NCI-H1092 (cell line): Measurements from ENCODE around the gene CCDC88C.
A peak's percentile ranks its signal among the peaks of the same experiment; 100 is the strongest.

Experiments used
- DNase-seq: peaks from one replicate; lab custom pipeline; 2025; lab: John Stamatoyannopoulos, UW

Gene CCDC88C

DNA sequence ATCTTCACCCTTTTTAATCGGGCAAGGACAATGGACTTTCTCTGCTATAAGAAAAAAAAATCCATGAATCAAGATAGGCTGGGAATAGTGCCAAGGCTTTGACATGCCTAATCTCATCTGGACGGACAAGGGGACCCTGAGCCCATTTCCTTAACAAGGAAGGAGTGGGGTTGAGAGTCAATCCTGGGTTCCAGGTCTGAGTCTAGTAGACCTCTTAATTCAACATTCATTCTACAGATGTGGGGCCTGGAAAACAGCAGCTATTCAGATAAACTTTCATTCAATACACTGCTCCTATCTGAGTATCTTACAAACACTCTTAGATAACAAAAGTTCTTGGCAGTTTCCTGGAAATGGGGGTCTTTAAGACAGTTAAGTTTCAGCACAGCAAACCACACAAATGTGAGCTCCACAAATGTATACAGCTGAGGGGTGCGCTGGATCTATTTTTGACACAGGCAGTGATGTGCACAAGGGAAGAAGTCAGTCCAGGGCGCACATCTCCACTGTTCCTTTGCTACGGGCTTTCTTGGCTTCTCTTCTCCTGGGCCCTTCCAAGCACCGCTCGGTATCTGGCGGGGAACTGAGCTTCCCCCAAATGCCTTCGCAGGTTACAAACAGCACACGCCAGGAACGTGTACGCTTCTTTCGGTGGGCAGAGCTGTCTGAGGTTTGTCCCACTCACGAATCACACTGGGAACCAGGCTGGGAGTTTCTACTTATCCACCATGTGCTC is 90.9 kb downstream of the CCDC88C start:
- DNase-seq = no peak

DNA sequence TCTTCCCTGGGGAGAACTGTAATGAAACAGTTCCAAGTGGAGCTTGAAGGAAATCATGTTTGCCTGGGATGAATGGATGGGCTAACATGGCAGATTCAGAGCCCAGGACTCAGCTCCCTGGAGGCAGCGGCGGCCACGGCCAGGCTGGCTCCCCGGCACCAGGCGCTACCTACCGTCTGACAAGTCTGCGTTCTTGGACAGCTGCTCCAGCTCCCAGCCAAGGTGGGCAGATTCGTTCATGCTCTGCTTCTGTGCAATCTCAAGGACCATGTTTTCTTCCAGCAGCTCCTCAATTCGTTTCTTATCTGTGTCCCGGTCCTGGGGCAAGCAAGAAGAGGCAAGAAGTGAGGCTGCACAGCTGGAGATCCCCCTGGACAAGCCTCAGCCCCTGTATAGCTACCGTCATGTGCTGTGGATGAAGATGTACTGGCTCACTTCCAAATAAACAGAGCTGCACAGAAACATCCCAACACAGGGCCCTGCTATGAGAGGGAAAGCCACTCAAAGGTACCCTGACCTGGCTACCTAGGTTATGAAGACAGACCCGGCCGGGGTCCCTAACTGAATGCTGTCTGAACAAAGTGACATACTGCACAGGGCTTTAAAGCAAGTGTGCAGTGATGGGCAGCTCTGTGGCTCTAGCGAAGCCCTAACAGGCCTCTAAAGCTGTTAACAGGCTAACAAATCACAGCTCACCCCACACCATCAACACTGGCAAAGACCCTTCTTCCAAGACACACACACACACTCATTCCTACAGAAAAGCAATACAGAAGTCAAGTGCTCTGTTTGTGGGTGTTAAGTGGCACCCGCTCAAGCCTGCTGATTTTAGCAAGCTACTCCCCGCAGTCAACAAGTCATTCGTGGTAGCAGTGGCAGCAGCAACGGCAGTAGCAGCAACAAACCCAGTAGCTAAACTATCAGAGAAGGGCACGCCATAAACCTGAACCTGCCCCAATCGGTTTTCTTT is 92.7 kb downstream of the CCDC88C start:
- no peak for DNase-seq

DNA sequence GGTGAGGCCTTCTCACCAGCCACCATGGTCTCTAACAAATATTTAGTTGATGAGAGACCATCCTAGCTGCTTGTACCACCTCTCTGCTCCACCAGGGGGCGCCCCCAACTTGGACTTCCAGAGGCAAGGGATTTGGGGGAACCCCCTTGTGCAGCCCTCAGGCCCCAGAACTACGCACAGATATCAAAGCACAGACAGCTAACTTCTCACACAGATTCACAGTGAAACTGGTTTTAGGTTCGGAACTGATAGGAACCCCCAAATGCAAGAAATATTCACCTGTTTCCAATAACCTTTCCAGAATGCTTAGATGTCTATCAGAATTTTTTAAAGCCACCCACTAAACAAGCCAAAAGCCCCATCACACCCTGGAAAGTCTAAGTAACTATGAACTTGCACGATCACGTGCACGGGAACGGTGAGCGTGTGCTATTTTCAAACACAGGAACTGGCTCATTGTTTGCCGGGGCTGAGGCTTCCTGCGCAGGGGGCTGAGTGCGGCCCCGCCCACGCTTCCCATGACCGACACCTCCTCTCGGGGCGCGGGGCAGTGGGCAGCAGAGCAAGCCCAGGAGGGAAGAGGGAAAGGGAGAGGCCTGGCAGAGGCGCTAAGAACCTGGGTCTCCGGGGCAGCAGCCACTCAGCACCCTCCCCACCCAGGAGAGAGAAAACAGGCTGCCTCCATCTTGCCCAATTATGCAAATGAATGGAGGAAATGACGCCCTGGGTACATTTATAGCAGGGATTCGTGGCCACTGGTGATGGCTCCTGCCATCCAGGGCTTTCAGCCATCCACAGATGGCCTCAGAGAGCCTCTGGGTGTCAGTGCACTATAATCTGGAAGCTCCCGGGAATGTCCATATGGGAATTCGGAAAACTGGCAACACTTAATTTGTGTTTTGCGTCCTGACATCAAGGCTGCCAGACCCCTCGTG is 93.7 kb downstream of the CCDC88C start:
- peak; percentile 36 for DNase-seq

DNA sequence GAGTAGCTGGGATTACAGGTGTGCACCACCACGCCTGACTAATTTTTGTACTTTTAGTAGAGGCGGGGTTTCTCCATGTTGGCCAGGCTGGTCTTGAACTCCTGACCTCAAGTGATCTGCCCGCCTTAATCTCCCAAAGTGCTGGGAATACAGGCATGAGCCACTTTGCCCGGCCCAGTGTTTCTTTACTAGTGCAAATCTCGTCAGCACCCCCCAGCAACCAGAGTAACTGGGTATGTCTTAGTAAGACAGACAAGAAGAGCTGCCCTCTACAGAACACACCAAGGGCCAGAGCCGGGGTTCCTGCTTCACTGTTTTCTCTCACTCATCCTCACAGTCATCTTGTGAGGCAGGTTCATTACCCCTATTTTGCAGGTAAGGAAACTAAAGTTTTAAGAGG is 94.6 kb downstream of the CCDC88C start:
- no peak for DNase-seq

DNA sequence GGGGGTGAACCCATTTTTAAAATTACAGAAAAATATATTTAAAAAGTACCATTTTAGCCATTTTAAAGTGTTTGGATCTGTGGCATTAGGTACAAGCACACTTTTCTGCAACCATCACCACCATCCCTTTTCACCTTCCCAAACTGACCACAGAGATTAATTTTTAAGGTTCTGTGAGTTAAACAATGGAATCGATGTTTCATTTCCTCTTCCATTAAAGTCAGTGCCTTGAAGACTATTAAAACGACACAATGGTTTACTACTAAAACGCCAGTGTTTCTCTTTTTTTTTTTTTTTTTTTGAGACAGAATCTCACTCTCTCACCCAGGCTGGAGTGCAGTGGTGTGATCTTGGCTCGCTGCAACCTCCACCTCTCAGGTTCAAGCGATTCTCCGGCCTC is 95.0 kb downstream of the CCDC88C start:
- DNase-seq = no peak

DNA sequence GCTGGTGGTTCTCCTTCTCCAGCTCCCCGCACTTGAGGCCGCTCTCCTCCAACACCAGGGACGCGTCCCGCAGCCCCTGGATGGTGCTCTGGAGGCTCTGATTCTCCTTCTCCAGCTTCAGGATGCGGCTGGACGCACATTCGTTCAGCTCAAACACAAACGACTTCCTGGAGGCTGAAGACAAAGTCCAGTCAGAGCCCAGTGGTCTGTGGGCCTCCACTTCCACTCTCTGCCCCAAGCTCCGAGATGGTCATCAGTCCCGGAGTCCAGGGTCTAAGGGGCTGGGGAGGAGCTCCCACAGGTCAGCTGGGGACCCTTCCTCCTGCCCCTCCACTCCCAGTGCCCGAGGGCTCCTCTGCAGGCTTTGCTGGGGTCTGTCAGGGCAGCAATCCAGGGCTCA is 96.5 kb downstream of the CCDC88C start:
- no peak for DNase-seq

DNA sequence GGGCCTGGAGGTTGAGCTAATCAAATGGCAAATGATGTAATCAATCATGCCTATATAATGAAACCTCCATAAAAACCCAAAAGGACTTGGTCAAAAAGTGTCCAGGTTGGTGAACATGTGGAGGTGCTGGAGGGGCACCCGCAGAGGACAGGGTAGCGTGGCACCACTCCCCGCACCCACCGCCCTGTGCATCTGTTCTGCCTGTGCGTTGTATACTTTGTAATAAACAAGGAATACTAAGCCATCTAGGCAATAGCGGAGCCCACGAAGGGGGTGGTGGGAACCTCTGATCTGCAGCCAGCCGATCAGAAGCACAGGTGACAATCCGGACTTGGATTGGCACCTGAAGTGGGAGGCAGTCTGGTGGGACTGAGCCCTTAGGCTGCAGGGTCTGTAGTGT is 97.4 kb downstream of the CCDC88C start:
- DNase-seq = no peak

DNA sequence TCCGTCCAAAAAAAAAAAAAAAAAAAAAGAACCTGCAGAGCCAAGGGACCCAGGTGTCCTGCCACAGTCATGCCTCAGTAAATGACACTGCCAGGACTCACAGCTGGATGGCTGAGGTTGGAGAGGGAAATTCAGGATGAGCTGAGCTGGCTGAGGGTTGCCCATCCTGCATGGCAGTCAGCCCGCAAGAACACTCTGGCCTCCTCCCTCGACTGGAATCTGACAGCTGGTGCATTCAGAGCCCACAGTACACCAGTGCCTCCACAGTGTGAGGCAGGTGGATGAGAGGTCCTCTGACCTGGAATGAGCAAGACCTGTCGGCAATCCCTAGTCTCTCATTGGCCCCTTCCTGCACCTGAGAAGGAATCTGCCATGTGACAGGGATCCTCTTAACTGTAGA is 98.7 kb downstream of the CCDC88C start:
- DNase-seq = no peak

DNA sequence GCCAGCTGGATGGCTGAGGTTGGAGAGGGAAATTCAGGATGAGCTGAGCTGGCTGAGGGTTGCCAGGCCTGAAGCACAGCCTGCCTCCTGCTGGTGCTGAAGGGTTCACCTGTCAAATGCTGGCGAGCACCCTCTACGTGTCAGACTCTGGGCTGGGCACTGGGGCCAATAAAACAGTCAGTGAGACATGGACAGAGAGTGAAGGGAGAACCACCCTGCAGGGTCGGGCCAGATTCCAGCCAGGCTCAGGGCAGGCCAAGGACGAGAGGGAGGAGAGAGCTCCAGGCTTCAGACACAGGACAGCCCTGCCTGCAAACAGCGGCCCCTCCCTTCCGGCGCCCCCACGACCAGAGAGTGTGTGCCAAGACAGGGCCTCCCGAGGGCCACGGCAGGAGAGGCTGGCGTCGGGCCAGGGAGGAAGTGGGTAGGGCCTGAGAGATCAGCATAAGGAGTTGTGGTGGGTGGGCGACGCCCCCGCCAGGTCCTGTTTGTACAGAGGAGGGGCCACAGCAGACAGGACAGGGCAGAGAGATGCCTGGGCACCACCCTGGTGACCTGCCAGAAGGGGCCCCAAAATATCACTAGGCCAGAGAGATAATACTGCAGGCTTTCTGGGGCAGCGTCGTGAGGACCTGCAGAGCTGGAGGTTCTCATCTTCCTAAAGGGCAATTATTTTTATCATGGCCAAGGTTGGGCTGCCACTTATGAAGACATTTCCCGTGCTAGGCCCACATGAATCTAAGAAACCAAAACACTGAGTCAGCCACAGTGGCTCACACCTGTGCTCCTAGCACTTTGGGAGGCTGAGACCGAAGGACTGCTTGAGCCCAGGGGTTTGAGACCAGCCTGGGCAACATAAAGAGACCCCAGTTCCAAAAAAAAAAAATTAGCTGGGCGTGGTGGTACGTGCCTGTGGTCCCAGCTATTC is 100.0 kb downstream of the CCDC88C start:
- DNase-seq = no peak

DNA sequence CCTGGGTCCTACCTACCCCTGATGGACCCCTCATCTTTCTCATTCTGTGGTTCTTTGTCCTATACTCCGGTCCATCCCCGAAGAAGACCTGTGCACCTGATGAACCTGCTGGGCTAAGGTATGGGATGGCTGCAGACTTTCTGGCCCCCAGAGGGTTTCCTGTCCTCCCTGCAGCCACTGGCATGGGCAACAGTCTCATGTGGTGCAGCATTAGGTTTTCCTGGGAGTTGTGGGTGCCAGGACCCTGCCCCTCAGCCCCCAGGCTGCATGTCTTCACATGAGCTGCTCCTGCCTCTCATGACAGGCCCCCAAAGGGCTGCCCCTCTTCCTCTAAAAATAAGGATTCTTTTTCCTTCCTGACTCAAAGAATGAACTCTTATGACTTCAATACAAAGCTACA is 100.9 kb downstream of the CCDC88C start:
- no peak for DNase-seq

DNA sequence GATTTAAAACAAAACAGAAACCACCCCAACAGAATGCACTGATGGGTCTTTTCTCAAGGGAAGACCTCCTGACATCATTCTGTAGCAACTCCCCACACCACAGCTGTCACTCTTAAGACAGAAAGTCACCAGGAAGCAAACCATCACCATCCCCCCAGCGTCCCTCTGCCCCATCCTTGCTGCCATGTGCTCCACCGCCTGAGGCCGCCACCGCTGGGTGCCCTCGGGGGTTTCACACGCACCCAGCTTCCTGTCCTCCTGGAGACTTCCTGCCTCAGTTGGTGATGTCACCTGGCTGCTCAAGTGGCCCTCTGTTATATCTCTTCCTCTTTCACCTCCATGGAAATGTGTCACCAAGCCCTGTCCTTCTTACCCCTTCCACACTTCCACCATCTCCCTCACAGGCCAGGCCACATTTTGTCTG is 101.8 kb downstream of the CCDC88C start:
- DNase-seq = no peak

DNA sequence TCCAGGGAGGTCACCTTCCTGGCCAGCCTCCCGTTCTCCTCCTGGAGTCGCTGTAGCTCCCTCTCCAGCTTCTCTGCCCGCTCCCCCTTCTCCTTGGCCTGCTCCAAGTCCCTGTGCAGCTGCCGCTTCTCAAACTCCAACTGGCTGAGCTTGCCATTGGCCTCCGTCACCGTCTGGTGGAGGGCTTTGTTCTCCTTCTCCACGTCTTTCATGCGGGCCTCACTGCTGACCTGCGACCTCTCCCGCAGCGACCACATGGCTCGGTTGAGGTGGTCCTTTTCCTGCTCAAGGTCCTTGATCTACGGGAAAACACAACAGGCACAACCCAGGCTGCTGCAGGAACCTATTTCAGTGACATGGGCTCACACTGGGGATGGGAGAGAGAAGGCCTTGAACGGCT is 103.8 kb downstream of the CCDC88C start:
- no peak for DNase-seq

DNA sequence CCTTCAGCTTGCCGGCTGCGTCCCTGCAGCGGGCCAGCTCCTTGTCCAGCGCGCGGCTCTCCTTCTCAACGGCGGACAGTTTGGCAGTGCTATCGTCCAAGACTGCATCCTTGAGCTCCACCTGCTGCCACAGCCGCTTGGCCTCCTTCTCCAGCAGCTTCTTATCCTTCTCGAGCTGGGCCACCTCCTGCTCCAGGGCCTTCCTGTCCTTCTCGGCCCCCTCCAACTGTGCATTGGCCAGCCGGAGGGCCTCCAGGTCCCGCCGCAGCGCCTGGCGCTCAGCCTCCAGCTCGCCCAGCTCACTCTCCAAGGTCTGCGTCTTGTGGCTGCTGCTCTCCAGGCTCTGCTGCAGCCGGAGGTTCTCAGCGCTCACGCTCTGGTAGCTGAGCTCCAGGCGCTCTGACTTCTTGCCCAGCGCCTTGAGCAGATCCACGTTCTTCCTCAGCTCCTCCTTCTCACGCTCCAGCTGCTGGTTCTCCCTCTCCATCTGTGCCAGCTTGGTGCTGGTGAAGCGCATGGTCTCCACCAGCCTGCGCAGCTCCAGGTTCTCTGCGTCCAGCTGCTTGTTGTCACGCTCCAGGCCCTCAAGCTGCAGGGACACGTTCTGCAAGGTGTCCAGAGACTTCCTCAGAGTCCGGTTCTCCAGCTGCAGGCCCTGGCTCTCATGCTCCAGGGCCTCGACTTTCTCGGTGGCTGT is 104.3 kb downstream of the CCDC88C start:
- DNase-seq = no peak

DNA sequence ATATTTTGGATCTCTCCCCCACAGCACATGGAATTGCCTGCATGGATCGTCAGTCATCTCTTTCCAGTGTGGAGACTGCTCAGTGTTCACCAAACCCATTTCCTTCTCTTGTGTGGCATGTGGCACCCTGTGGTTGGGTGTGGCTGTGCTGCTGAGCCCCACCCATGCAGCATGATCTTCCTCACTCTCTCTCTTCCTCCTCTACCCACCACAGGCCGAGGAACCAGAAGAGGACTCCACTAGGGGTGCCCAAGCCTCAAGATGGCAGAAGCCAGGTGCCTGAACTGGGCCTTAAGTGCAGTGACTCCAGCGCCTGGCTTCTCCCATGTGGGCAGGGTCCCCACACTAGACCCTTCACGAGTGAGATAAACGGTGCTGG is 106.3 kb downstream of the CCDC88C start:
- DNase-seq = no peak

DNA sequence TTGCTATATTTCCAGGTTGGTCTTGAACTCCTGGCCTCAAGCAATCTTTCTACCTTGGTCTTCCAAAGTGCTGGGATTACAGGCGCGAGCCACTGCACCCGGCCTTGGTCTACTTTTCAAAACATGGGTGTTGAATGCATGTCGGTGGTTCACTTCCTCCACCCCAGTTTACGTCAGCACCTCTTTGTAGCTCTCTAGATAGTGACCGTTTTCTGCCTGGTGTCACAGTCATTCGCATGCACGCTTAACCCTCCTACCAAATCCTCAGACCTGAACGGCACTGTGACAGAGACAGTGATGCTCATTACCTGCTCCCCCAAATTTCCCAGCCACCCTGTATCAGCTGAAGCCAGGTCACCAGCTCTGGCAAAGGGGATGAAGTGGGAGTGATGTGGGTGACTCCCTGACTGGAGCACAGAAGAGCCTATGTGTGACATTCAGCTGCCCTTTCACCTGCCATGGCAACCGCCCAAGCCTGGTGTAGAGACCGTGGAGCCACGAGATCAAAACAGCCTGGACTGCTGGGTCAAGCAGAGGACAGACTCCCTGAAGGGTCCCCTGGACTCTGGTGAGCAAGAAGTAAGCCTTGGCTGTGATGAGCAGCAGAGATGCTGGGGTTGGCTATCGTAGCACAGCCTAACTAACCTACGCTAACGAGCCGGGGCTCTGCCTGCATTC is 106.9 kb downstream of the CCDC88C start:
- no peak for DNase-seq

DNA sequence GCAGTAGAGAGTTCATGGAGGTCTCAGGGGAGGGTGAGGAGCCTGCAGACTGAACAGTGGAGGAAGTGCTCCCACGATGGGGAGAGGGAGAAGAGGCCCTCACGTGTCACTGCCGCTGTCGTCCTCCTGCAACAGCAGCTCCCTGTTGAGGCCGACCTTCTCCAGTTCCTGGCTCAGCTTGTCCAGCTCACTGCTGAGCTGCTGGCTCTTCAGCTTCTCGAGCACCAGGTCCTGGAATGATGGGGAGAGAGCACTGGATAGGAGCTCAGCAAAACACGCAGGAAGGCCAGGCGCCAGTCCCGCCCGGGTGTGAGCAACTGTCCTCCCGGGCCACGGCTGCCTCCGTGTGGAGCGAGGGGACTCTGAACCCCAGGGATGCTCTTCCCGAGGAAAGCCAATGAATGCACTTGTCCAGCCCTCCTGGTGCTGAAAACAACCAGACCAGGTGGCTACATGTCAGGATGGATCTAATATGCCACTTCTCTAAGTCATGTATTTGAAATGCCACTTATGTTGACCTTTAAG is 107.8 kb downstream of the CCDC88C start:
- no peak for DNase-seq

DNA sequence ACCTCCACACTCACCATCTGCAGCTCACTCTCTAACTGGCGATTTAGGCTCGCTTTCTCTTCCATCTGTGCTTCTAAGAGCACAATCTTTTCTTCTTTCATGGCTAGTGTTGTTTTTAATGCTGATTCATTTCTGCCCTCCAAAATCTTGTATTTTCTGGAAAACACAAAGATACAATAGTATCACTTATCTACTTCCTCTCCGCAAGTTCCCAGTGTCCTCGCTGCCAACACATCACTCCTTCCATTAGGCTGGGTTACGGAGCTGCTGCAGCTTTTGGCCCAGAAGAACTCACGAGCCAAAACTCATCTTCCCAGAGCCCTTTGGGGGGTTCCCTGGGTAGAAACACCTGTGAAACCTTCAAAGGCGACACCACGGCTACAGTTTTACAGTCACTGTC is 109.3 kb downstream of the CCDC88C start:
- no peak for DNase-seq

DNA sequence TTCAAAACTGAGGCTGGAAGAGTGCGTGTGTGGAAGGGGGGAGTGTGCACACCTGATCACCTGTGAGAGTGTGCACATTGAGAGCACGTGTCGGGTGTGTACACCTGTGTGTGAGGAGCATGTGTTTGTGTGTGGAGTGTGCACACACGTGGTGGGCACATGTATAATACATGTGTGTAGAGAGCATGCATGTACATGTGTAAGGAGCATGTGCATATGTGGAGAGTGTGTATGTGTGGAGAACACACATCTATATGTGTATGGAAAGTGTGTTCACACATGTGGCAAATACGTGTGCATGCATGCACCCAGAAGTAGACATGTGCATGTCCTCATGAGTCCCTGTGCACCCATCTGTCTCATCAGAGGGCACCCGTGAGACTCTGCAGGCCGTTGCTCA is 110.0 kb downstream of the CCDC88C start:
- no peak for DNase-seq

DNA sequence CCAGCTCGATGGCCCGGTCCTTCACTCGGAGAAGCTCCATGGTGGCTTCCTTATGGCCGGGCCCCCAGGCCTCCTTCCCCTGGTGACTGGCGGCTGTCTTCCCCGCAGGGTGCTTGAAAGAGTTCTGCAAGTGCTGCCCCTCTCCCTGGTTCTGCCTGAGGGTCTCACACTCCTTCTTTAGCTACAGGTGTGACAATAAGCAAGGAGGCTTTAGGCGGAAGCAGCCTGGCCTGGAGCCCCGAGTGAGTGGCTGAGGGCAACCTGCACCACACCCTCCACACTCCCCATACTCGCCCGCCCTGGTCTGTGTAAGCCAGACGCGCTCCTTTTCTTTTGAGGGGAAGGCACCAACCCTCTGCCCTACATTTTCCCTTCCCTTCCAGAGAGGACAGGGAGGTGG is 110.6 kb downstream of the CCDC88C start:
- DNase-seq = no peak

DNA sequence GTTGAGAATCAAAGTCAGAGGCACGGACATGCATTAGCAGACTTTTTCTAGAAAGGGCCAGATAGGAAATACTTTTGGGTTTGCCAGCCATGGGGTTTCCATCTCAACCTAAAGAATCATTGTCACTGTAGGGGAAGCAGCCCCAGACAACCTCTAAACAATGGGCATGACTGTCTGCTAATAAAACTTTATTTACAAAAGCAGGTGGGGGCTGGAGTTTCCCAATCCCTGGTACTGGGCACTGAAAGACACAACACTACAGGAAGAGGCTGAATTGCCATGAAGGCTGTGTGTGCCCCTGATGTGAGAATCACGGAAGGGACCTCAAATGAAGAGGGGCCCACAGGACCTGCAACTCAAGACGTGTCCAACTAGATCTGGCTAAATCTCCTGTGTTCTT is 111.1 kb downstream of the CCDC88C start:
- DNase-seq = no peak
